HG03521 (cell line): Measurements from ENCODE around the gene CALHM6.

Source experiments
- ATAC-seq: cut with Tn5 transposase; IDR thresholded peaks from one replicate; pipeline ENCODE4 v1.9.1; 2021; ENCODE audit warnings: mild to moderate bottlenecking, moderate library complexity; ENCODE audit not compliant: unreplicated experiment

The CALHM6 gene

GRCh38 chr6:116444575-116444974, 16.6 kb upstream of the CALHM6 start:
- ATAC-seq: no peak

DNA sequence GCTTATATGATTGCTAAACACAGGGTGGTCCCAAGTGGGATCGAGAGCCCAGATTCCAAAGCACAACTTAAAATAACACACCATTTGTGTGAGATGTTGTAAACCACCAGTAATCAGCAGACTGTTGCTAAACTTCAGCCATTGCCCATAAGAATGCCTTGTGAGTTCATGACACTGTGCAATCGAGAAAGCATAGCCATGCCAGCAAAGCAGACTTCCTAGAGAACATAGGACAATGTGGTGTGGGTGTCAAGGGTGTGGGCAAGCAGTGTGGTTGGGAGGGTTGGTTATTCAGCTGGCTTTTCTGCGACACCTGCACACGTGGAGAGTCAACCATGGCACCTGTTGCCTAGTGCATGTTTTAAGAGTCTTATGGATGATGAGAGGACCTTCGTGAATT, 16.1 kb upstream of the CALHM6 start:
- no peak for ATAC-seq

DNA sequence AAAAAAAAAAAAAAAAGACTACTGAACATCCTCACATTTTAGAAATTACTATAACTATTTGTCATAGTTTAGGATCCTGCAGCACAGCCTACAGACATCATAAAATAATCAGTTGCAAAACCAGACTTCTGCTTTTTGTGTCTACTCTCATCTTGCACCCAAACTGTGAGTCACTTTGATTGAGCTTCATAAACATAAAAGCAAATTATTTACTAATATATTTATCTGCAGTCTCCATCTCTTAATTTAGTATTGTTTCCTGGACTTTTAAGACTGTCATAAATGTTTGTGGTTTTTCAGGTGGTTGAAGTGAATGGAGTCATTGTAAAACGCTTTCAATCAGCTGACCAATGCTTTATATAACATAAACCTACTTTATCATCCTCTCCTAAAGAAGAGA, 14.8 kb upstream of the CALHM6 start:
- ATAC-seq: no peak

GRCh38 chr6:116447052-116447451, 14.1 kb upstream of the CALHM6 start:
- no peak for ATAC-seq

DNA sequence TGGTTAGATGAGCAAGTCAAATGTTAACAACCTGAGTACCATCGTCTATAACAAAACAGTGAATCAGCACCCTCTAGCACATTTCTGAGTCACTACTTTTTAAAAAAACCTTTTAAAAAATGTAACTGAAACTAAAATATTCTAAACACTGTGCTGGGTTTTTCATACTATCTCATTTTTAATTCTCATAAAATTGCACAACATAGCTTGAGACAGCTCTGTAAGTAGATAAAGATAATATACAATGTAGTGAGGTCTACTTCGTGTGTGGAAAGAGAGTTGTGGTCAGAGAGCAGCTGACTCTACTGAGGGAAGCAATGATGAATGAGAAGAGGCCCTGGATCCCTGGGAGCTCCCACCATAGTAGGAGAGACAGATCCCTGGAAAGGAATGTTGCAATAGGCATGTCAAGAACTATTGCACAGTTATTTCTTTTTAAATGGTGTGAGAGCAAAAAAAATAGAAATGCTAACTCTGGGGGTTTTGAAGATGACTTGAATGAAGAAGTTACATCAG, 13.6 kb upstream of the CALHM6 start:
- no peak for ATAC-seq

- ATAC-seq: no peak
Observed at GRCh38 chr6:116449565-116449964, 11.6 kb upstream of the CALHM6 start.

DNA sequence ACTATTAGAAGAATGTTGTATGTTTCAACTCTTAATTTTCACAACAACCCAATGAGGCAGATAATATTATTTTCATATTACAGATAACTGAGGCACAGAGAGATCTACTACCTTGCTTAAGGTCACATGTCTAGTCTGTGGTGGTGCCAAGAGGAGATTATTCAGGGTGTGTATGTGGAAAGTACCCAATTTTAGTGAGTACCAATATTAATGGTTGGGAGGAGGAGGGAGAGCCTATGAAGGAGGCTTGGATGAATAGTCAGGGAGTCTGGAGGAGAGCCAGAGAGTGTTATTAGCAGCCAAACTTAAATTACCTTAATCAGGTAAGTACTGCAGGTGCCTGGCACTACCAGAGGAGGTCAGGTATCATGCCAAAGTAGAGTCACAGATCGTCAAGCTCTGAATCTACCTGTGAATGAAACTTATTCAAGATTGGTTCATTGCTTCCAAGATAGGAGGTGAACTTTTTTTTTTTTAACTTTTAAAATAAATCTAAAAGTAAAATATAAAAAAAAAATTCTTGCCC, 10.9 kb upstream of the CALHM6 start:
- no peak for ATAC-seq

GRCh38 chr6:116450769-116451740, 10.1 kb upstream of the CALHM6 start:
- peak; percentile 90 for ATAC-seq

DNA sequence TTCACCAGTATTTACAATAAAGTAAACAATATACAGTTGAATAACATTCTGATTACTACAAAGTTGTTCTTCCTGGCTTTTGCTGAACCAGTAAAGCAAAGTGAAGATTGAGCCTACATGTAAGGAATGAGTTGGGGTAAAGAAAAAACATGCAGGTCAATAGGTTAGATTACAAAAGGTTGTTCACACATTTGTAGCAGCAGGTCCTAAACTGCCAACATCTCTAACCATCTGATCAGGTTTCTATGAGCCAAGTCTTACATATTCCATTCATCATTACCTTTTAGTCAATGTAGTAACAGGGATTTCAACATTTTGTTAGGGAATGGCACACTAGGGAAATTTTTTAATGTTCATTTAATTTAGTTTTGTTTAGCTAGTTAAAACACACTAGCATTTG, 9.3 kb upstream of the CALHM6 start:
- ATAC-seq: no peak

DNA sequence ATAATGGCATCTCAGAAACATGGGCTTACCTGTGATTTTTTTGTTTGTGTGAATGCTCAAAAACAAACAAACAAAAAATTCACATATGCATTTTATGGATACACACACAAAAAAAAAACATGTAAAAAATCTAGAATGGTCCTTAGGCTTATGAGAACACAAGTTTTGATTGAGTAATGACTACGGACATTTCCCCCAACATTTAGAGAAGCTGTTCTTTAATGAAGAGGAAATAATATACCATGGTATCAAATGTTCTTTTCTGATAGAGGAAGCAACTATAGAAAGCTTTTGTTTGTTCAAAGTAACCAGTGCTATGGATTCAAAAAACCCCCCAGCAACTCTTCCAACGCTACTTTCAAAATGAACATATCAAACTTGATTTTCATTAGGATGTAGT, 8.6 kb upstream of the CALHM6 start:
- ATAC-seq: no peak

GRCh38 chr6:116456106-116456505, 5.1 kb upstream of the CALHM6 start:
- no peak for ATAC-seq

DNA sequence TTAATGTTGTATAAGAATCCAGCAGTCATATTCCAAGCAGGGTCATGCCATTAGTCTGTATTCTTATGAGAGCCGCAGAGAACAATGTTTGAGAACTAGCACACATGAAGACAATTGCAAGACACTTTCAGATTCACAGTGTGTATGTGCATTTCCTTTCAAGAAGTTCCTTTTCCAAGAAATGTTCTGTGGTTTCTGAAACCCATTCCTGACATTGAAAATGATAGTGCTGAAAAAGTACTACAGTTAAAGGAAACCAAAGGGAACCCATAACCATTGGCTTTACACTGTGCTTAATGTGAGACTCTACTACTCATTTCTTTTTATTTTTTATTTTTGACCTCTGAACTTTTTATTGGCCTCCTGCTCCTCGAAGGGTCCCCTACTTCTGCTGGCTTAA, 4.2 kb upstream of the CALHM6 start:
- ATAC-seq: no peak

GRCh38 chr6:116458264-116458663, 2.9 kb upstream of the CALHM6 start:
- no peak for ATAC-seq

DNA sequence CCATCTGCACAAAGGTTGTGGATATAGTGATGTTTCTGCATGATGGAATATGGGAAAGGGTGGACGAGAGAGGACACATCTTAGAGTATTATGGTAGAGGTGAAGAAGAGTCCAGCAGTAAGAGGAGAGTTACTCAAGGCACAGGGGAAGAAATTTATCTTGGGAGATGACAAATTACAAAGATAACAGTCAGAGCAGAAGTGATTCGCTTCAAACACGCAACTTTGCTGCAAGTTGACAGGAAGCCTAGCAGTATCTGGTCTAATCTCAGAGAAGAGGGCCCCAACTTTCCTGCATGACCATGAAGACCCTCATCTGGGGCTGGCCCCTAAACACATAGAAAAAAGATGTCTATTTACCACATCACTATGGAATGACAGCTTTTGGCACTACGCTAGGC, 1.2 kb upstream of the CALHM6 start:
- ATAC-seq: no peak

DNA sequence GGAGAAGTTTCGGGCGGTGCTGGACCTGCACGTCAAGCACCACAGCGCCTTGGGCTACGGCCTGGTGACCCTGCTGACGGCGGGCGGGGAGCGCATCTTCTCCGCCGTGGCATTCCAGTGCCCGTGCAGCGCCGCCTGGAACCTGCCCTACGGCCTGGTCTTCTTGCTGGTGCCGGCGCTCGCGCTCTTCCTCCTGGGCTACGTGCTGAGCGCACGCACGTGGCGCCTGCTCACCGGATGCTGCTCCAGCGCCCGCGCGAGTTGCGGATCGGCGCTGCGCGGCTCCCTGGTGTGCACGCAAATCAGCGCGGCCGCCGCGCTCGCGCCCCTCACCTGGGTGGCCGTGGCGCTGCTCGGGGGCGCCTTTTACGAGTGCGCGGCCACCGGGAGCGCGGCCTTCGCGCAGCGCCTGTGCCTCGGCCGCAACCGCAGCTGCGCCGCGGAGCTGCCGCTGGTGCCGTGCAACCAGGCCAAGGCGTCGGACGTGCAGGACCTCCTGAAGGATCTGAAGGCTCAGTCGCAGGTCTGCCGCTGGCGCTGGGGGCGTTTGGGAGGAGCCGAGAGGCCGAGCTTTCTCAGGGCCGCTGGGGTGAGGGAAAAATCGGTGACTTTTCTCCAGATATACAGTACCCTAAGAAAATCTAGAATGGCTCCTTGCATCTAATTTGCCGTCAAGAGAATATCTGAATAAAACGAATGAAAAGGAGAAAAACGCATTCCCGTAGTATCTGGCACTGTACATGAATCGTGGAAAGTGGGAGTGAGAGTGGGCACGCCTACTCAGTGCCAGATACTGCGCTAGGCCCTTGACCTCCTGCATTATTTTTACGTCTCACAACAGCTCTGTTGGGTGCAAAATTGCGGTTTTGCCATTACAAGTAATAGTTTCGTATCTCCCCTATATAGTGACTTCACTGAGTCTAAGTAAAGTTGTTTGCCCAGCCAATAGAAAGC, 1.0 kb downstream of the CALHM6 start:
- peak; percentile 79 for ATAC-seq

- ATAC-seq: no peak
Observed at GRCh38 chr6:116463301-116463700, 2.1 kb downstream of the CALHM6 start.

DNA sequence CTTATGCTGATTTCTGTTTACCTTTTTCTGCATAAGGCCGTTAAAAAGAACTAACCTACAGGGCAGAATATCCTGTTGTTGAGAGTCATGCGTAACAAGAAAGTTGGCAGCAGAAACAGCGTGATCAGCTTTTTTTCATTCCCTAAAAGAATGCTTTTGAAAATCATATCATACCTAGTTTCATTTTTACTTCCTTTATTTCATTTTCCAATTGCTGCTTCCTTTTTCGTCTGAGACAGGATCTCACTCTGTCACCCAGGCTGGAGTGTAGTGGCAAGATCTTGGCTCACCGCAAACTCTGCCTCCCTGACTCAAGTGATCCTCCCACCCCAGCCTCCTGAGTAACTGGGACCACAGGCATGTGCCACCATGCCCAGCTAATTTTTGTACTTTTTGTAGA, 4.1 kb downstream of the CALHM6 start:
- no peak for ATAC-seq

DNA sequence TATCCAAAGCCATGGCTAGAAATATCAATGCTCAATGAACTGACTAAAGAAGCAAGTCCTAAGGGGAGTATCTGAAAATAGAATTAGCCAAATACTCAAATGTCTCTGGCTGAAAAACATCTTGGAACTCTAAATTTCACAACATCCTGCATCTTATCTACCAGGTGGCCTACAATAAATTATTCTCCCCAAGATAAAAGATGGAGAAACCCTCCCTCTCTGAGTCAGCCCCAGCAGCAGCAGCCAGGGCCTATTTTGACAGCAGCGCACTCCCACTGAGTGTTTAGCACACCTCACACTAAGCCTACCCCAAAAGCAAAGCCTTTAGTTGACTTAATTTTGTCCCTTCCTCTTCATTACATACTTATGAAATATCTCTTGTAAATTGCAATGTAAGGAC, 5.9 kb downstream of the CALHM6 start:
- ATAC-seq: no peak

GRCh38 chr6:116467514-116467913, 6.3 kb downstream of the CALHM6 start:
- ATAC-seq: no peak

- ATAC-seq: no peak
Observed at GRCh38 chr6:116468293-116468692, 7.1 kb downstream of the CALHM6 start.

GRCh38 chr6:116471531-116471930, 10.4 kb downstream of the CALHM6 start:
- no peak for ATAC-seq
